H1 (cell line): Measurements from ENCODE around the gene ANKRD17. TPM values are rescaled to one million over a fixed set of nuclear protein-coding genes. Genes with fewer than 3 reads are reported as not detected.
A peak's percentile ranks its signal among the peaks of the same experiment; 100 is the strongest.

Experiments
- CTCF ChIA-PET: fragments of 300-600 bp; sonication (Branson Sonifier 250); formaldehyde crosslinking; loops from one replicate; lab custom pipeline; 2021; ENCODE audit not compliant: partially characterized antibody; lab: Charles Lee
- POLR2A ChIA-PET: fragments of 300-600 bp; sonication (Branson Sonifier 250); formaldehyde crosslinking; loops from one replicate; lab custom pipeline; 2021; ENCODE audit warnings: inconsistent platforms; ENCODE audit not compliant: partially characterized antibody; lab: Charles Lee
- DNase-seq, 2 experiments: peaks; one replicate each; pipeline versions ENCODE4 v3.0.0 to v3.0.0-alpha.2; 2010 to 2022; ENCODE audit warnings: low spot score in 2 of 2, low read depth in 1 of 2, mixed read lengths in 1 of 2
- FAIRE-seq: peaks from 2 replicates; lab custom pipeline; 2011; peaks lifted over from hg19 to GRCh38; lab: Jason Lieb, UNC
- H2AFZ ChIP-seq: 2 replicates; pipeline ENCODE4 v1.8.1; 2012; ENCODE audit warnings: low read length, inconsistent platforms
- H2AK5ac ChIP-seq: 2 replicates; pipeline ENCODE4 v1.6.1; 2013; ENCODE audit warnings: low read depth, low read length
- H2BK120ac ChIP-seq: replicated peaks from 2 replicates; pipeline ENCODE3; 2013; ENCODE audit warnings: low read depth, low read length, inconsistent platforms
- H2BK12ac ChIP-seq: 2 replicates; pipeline ENCODE4 v1.6.1; 2013; ENCODE audit warnings: low read depth, low read length
- H2BK15ac ChIP-seq: 2 replicates; pipeline ENCODE4 v1.6.1; 2013; ENCODE audit warnings: low read length
- H2BK20ac ChIP-seq: 2 replicates; pipeline ENCODE4 v1.6.1; 2013; ENCODE audit warnings: low read length
- H2BK5ac ChIP-seq: 2 replicates; pipeline ENCODE4 v1.6.1; 2013; ENCODE audit warnings: low read depth, low read length
- H3K14ac ChIP-seq: 2 replicates; pipeline ENCODE4 v1.6.1; 2013; ENCODE audit warnings: inconsistent platforms; ENCODE audit not compliant: insufficient read length
- H3K18ac ChIP-seq: 2 replicates; pipeline ENCODE4 v1.6.1; 2013; ENCODE audit warnings: low read length; ENCODE audit errors: extremely low read depth
- H3K23ac ChIP-seq: 2 replicates; pipeline ENCODE4 v1.6.1; 2013; ENCODE audit warnings: inconsistent platforms; ENCODE audit not compliant: insufficient read length
- H3K23me2 ChIP-seq: 2 replicates; pipeline ENCODE4 v1.6.1; 2013; ENCODE audit warnings: low read depth, low read length
- H3K27ac ChIP-seq: 2 replicates; pipeline ENCODE4 v1.6.1; 2011; ENCODE audit warnings: low read depth, low read length, inconsistent platforms
- H3K27me3 ChIP-seq, 4 experiments: replicated peaks in 1 of 4; 1 replicate in 1 of 4; 2 replicates in 3 of 4; pipeline versions ENCODE4 v1.6.1 to v1.8.1; 2011 to 2013; ENCODE audit warnings: low read length in 3 of 4, mild to moderate bottlenecking in 3 of 4, inconsistent platforms in 2 of 4, mixed read lengths in 2 of 4, moderate library complexity in 1 of 4; ENCODE audit not compliant: control insufficient read depth in 3 of 4, insufficient read depth in 3 of 4; ENCODE audit errors: extremely low read depth in 1 of 4
- H3K36me3 ChIP-seq, 4 experiments: 2 replicates each; pipeline versions ENCODE4 v1.6.1 to v1.8.1; 2011 to 2013; ENCODE audit warnings: mild to moderate bottlenecking in 4 of 4, low read length in 3 of 4, moderate library complexity in 2 of 4, control low read depth in 1 of 4, inconsistent platforms in 1 of 4; ENCODE audit not compliant: insufficient read depth in 4 of 4, control insufficient read depth in 2 of 4
- H3K4ac ChIP-seq: replicated peaks from 2 replicates; pipeline ENCODE3; 2013; ENCODE audit warnings: low read length, low read depth, mixed read lengths, inconsistent platforms; ENCODE audit not compliant: insufficient read length
- H3K4me1 ChIP-seq, 4 experiments: replicated peaks in 1 of 4; 1 replicate in 1 of 4; 2 replicates in 3 of 4; pipeline versions ENCODE4 v1.6.1 to v1.8.1; 2011 to 2013; ENCODE audit warnings: low read length in 3 of 4, inconsistent platforms in 2 of 4, mixed read lengths in 1 of 4; ENCODE audit not compliant: insufficient read depth in 4 of 4, control insufficient read depth in 3 of 4
- H3K4me2 ChIP-seq, 2 experiments: 2 replicates each; pipeline versions ENCODE4 v1.6.1 to v1.8.1; 2011 to 2013; ENCODE audit warnings: low read depth in 2 of 2, low read length in 2 of 2, control low read depth in 1 of 2, inconsistent platforms in 1 of 2, mild to moderate bottlenecking in 1 of 2; ENCODE audit not compliant: insufficient read depth in 1 of 2
- H3K4me3 ChIP-seq, 4 experiments: fragments of 200-600, 300-600 bp in 1 of 4; sonication (generic), shearing (Covaris generic), sonication (Bioruptor Twin) in 1 of 4; 2 replicates each; pipeline versions ENCODE4 v1.5.1 to v1.8.1; 2011 to 2016; ENCODE audit warnings: low read length in 4 of 4, low read depth in 3 of 4, control low read depth in 2 of 4, inconsistent platforms in 2 of 4, mild to moderate bottlenecking in 2 of 4, mixed read lengths in 1 of 4, moderate library complexity in 1 of 4; ENCODE audit not compliant: insufficient read depth in 2 of 4; ENCODE audit errors: extremely low read depth in 1 of 4
- H3K56ac ChIP-seq: replicated peaks from 2 replicates; pipeline ENCODE3; 2013; ENCODE audit warnings: low read depth, mild to moderate bottlenecking, mixed read lengths, low read length, inconsistent platforms; ENCODE audit not compliant: insufficient read length
- H3K79me1 ChIP-seq: 2 replicates; pipeline ENCODE4 v1.6.1; 2013; ENCODE audit warnings: low read depth, low read length, control low read depth
- H3K79me2 ChIP-seq, 2 experiments: 2 replicates each; pipeline versions ENCODE4 v1.6.1 to v1.8.1; 2012 to 2013; ENCODE audit warnings: low read length in 2 of 2, mild to moderate bottlenecking in 2 of 2, inconsistent platforms in 1 of 2; ENCODE audit not compliant: insufficient read depth in 2 of 2, control insufficient read depth in 1 of 2
- H3K9ac ChIP-seq, 4 experiments: replicated peaks in 1 of 4; 1 replicate in 1 of 4; 2 replicates in 3 of 4; pipeline versions ENCODE4 v1.6.1 to v1.8.1; 2011 to 2013; ENCODE audit warnings: low read depth in 3 of 4, low read length in 3 of 4, control low read depth in 2 of 4, mild to moderate bottlenecking in 2 of 4, moderate library complexity in 2 of 4, inconsistent platforms in 1 of 4; ENCODE audit errors: extremely low read depth in 1 of 4
- H3K9me3 ChIP-seq, 2 experiments: 2 replicates each; pipeline versions ENCODE4 v1.6.1 to v1.8.1; 2012 to 2013; ENCODE audit warnings: mild to moderate bottlenecking in 2 of 2, moderate library complexity in 2 of 2, control low read depth in 1 of 2, inconsistent platforms in 1 of 2, low read depth in 1 of 2, low read length in 1 of 2, mixed read lengths in 1 of 2; ENCODE audit not compliant: insufficient read depth in 2 of 2
- H4K20me1 ChIP-seq, 2 experiments: replicated peaks in 1 of 2; 2 replicates each; pipeline versions ENCODE3 to v1.8.1; 2011 to 2013; ENCODE audit warnings: inconsistent platforms in 2 of 2, low read length in 2 of 2, mild to moderate bottlenecking in 1 of 2; ENCODE audit not compliant: insufficient read depth in 2 of 2, control insufficient read depth in 1 of 2
- H4K5ac ChIP-seq: 2 replicates; pipeline ENCODE4 v1.6.1; 2013; ENCODE audit warnings: low read length, low read depth, mixed read lengths, inconsistent platforms; ENCODE audit not compliant: insufficient read length
- H4K8ac ChIP-seq: 2 replicates; pipeline ENCODE4 v1.8.0; 2013; ENCODE audit warnings: mild to moderate bottlenecking, moderate library complexity, low read length, inconsistent platforms; ENCODE audit not compliant: insufficient read depth; ENCODE audit errors: extremely low read depth
- H4K91ac ChIP-seq: replicated peaks from 2 replicates; pipeline ENCODE3; 2013; ENCODE audit warnings: low read length, mixed read lengths, inconsistent platforms; ENCODE audit not compliant: insufficient read length
- CTCF ChIP-seq, 3 experiments: IDR thresholded peaks; 1 replicate in 2 of 3; 2 replicates in 1 of 3; pipeline versions ENCODE4 v1.5.1 to v1.6.1; 2011; ENCODE audit warnings: low read length in 3 of 3, mild to moderate bottlenecking in 3 of 3, inconsistent platforms in 2 of 3, low read depth in 1 of 3, moderate library complexity in 1 of 3; ENCODE audit not compliant: insufficient read depth in 1 of 3; ENCODE audit errors: control extremely low read depth in 1 of 3
- RAD21 ChIP-seq, 2 experiments: IDR thresholded peaks in 1 of 2; conservative IDR thresholded peaks in 1 of 2; 2 replicates each; pipeline ENCODE4 v1.6.1; 2011; ENCODE audit warnings: low read depth in 2 of 2, low read length in 2 of 2, improper control_type of control experiment in 1 of 2, inconsistent platforms in 1 of 2, mild to moderate bottlenecking in 1 of 2, moderate library complexity in 1 of 2
- WGBS, 2 experiments: shearing (Covaris generic) in 1 of 2; methylation state at CpG; one replicate each; pipeline versions ENCODE4 v1.1.6 to v1.1.7; 2013 to 2015; ENCODE audit warnings: low lambda C conversion rate in 2 of 2, mixed read lengths in 2 of 2, inconsistent platforms in 1 of 2, low coverage in 1 of 2, missing lambda C conversion rate in 1 of 2; ENCODE audit not compliant: insufficient replicate concordance in 2 of 2, insufficient coverage in 1 of 2, insufficient read length in 1 of 2; ENCODE audit errors: extremely low coverage in 1 of 2, missing lambda C conversion rate in 1 of 2; 5-methylcytosine and 5-hydroxymethylcytosine counted together
- polyA plus RNA-seq, 7 experiments: library from polyadenylated mRNA; depleted of rRNA in 3 of 7; stranded (reverse) in 5 of 7; unstranded in 2 of 7; fragments of >200 nt in 5 of 7; fragments of 200-250 nt in 2 of 7; gene quantifications; 1 replicate in 5 of 7; 2 replicates in 1 of 7; 4 replicates in 1 of 7; pipeline versions ENCODE4 v1.2.1 to v1.2.3, GENCODE V29; 2011 to 2013; ENCODE audit warnings: missing spikeins in 2 of 7, mixed read lengths in 2 of 7
- total RNA-seq: library from RNA; stranded (reverse); fragmentation: NEBNext Ultra II Directional; extraction: Animal tissue kit (Norgen Biotek cat#: 25700); gene quantifications from 2 replicates; pipeline ENCODE4 v1.2.1, GENCODE V29; 2021

The ANKRD17 gene
- total and polyA plus RNA-seq, 2 of the 8 experiments (the other 6 are each of a cell fraction or from before 2014, with no cell fraction given): 42.4 to 93.7 TPM

GRCh38 chr4:73187325-73187724 is 71.3 kb downstream of the ANKRD17 start:
- Histone ChIP-seq H4K5ac (no peak overlapping the region), H3K56ac (no peak overlapping the region), H4K91ac (no peak overlapping the region), H2BK120ac (no peak overlapping the region), H3K23me2 (no peaks in the 10 kb centered on the region; the same call in 1 of the 2 replicates), H3K4me1 (no peaks in the 10 kb centered on the region), H3K79me1 (no peaks in the 10 kb centered on the region), H3K79me2 (peaks cover 0 to 91% of the 10 kb centered on the region in 2 experiments; a peak in 3 of 4 replicates), H3K14ac (no peak overlapping the region), H3K18ac (no peak overlapping the region), H2AFZ (no peak overlapping the region), H4K20me1 (no peaks in the 10 kb centered on the region), H3K9ac (no peak overlapping the region), H2BK5ac (no peak overlapping the region), H2BK20ac (no peak overlapping the region), H3K4me2 (no peak overlapping the region), H2BK15ac (no peak overlapping the region), H3K23ac (no peak overlapping the region), H3K4ac (no peak overlapping the region), H3K27ac (no peak overlapping the region), H3K36me3 (no peaks in the 10 kb centered on the region; a peak in 1 of 8 replicates), H3K27me3 (no peaks in the 10 kb centered on the region), H2AK5ac (no peak overlapping the region), H3K4me3 (no peak overlapping the region), H4K8ac (no peak overlapping the region), H2BK12ac (no peak overlapping the region), H3K9me3 (no peaks in the 10 kb centered on the region)
- WGBS, 2 experiments: 91% methylated on average over 4 of the region's 4 CpGs; no CpG with 5 or more reads in 1 of the 2 experiments
- CTCF ChIA-PET: no interaction called here
- POLR2A ChIA-PET: no interaction called here
- FAIRE-seq (no peak), DNase-seq (no peak)
- TF ChIP-seq RAD21 (IDR thresholded peaks at IDR 0.05 in 1 of 2, conservative IDR thresholded peaks at IDR 0.05 in 1 of 2; ENCODE audit: low read depth in 2 of 2, low read length in 2 of 2) (no peak), CTCF (IDR thresholded peaks at IDR 0.05; ENCODE audit: control extremely low read depth in 1 of 3, insufficient read depth in 1 of 3, low read depth in 1 of 3, low read length in 3 of 3) (0 out of 4 replicates have a peak, but pooled peaks of 1 of the 3 experiments have one; percentile 1)
